GM19099 (cell line): ENCODE data around the gene ASIC2.

ENCODE experiments used
- POLR2A ChIP-seq: IDR thresholded peaks from 3 replicates; pipeline ENCODE4 v1.6.1; 2011; ENCODE audit warnings: low read depth; ENCODE audit not compliant: insufficient read length; ENCODE audit errors: extremely low read depth

The ASIC2 gene

GRCh38 chr17:33046361-33047255 lies 246.5 kb downstream of the ASIC2 start:
- TF ChIP-seq POLR2A = no peak

DNA sequence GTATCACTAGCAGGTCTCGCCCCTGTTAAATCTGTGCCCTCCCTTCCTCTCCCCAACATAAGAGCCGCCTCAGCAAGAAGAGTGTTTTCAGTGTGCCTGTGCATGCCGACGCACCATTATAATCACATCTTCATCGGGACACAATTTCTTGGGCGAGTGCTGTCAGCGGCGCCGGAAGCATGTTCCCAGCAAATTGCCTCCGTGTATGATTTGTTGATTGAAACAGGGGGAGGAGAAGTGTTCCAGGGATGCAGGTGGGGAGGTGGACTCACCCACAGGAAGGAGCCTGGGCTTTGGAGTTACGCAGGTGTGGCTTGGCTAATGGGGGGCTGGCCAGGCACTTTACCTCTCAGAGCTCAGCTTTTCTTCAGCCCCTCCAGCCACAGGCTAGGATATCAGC lies 247.9 kb downstream of the ASIC2 start:
- TF ChIP-seq POLR2A = no peak

GRCh38 chr17:33044771-33045170 lies 248.3 kb downstream of the ASIC2 start:
- no peak for TF ChIP-seq POLR2A

DNA sequence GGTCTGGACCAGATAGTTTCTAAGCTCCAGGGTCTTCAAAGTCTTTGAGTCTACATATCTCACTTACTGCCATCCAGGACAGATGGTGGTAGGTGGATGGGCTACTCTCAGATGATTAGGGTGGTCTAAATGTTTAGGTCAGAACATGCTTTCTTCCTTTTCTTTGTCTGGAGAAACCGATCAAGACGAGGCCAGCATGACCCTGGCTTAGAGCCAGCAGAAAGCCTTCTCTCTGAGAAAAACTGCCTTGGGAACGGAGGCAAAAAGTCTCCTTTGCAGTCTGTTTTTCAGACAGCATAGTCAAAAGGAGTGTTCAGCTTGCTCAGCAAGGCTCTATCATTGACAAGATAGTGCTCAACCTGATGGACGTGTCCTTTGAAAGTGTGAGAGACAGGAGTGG lies 252.6 kb downstream of the ASIC2 start:
- no peak for TF ChIP-seq POLR2A

- TF ChIP-seq POLR2A = no peak
Measured at GRCh38 chr17:33039874-33040273, 253.2 kb downstream of the ASIC2 start.

DNA sequence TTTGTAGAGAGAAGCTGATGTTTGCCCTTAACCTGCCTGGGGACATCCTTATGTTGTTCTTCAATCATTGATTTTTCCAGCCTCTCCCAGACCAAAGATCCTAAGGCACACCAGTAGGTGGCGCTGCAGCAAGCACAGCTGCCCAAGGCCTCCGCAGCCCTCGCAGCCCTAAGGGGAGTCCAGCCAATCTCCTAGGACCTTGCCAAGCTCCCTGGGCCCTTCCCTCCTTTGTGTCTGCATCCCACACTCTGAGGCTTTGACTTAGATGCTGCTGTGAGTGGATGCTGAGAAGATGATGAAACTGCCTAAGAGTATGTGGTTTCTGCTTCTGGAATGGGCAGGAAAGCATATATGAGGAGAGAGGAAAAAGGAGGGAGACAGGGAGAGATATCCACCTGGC lies 254.4 kb downstream of the ASIC2 start:
- TF ChIP-seq POLR2A = no peak

GRCh38 chr17:33033176-33033575 lies 259.9 kb downstream of the ASIC2 start:
- no peak for TF ChIP-seq POLR2A

- no peak for TF ChIP-seq POLR2A
Measured at GRCh38 chr17:33028778-33029177, 264.3 kb downstream of the ASIC2 start.

DNA sequence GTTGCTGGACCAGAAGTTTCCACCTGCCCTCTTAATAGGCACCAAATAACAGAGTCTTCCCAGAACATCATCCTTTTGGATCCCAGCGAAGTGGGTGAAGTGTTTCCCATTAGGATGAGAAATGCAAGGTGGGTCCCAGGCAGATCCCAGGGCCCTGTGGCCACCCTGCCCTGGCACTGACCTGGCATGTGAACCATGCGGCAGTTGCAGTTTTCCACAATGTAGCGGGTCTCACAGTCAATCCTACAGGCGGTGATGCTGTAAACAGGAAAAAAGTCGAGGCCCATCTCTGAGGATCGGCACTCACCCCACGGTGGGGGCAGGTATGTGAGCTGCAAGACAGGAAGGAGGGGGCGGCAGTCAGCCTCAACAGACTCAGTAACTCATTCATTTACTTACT lies 265.0 kb downstream of the ASIC2 start:
- no peak for TF ChIP-seq POLR2A

- TF ChIP-seq POLR2A = no peak
Measured at GRCh38 chr17:33024688-33025486, 268.2 kb downstream of the ASIC2 start.

DNA sequence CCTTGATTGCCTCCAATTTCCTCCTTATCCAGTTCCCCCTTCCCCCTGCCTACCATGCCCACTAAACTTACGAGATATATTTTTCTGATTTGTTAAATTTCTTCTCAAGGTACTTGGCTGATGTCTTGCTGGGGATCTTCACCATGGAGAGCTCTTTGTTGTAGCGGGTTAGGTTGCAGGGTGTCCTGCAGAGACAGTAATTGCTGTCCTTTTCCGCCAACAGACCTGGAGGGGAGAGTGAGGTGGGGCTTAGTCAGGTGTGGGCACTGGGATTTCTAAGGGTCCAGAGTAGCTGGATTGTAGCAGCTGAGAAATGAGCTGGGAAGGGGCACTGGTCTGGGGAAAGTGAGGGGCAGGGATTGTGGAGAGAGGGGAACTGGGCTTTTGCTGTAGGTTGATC lies 269.3 kb downstream of the ASIC2 start:
- no peak for TF ChIP-seq POLR2A

- no peak for TF ChIP-seq POLR2A
Measured at GRCh38 chr17:33021731-33022408, 271.2 kb downstream of the ASIC2 start.

- no peak for TF ChIP-seq POLR2A
Measured at GRCh38 chr17:33019161-33019890, 273.8 kb downstream of the ASIC2 start.

- no peak for TF ChIP-seq POLR2A
Measured at GRCh38 chr17:33017366-33017765, 275.7 kb downstream of the ASIC2 start.

DNA sequence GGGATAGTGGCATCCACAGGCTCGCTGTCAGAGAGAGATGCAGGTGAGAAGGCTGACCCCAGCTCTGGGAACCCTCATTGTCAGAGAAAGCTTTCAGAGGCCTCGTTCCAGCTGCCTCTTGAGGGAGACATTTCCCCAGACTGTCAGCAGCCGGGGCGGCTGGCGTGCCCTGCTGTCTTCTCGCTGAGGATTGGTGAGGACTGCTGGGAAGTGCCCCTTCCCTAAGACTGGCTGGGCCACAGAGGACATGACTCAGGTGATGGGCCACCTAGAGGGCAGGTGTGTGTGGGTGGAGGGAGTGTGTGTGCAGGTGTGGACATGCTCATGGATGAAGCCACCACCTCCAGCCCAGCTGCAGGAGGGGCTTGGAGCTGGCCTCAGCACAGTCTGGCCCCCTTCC lies 276.2 kb downstream of the ASIC2 start:
- TF ChIP-seq POLR2A = no peak

DNA sequence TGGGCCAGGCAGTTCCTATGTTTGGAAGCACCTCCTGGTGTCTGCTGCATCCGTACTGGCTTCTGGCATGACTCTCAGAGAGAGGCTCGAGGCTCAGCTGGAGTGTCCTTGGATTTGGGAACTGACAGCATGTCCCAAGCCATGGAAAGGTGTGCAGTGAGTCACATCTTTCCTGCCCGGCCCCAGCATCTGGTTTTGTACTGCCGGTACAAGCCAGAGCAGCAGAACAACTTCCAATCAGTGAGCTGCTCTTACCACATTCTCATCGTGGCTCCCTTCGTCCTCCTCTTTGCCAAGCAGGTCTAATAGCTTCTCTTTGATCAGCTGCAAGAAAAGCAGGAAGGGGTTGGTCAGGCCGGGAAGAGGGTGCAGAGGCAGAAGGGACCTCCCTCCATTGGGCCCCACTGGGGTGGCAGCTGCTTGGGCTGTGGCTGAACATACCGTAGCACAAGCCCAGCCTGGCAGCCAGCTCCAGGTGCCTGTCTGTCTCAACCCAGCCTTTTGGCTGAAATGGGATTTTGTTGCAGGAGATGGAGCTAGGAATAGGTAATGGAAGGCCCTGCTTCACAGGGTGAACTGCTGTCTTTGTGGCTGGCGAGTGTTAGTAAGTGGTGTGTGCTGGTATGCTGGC lies 277.3 kb downstream of the ASIC2 start:
- no peak for TF ChIP-seq POLR2A
